Mucosa of descending colon (tissue), 3 donors: ENCODE results near the gene GMPPB. TPM values are rescaled to one million over a fixed set of nuclear protein-coding genes. Genes with fewer than 3 reads are reported as not detected.
"Not testable (repeated sequence)": the region's sequence is repeated elsewhere in the genome, so short reads cannot be mapped to it uniquely, and the experiment has no call there.

Source experiments
- ATAC-seq: fragments of 200-7000 bp; cut with Tn5 transposase; one replicate; pipeline ENCODE4 v1.9.1; 2020; ENCODE audit warnings: mild to moderate bottlenecking, moderate library complexity
- DNase-seq, 3 donors: peaks; one replicate each; pipeline ENCODE4 v3.0.0-alpha.2; 2020
- H3K36me3 ChIP-seq: fragments of 200-600 bp; one replicate; pipeline ENCODE4 v1.8.0; 2021; ENCODE audit warnings: low read depth, mild to moderate bottlenecking
- H3K4me1 ChIP-seq: fragments of 200-600 bp; one replicate; pipeline ENCODE4 v1.8.0; 2021; ENCODE audit warnings: low read depth, mild to moderate bottlenecking
- H3K4me3 ChIP-seq: fragments of 200-600 bp; one replicate; pipeline ENCODE4 v1.8.0; 2021; ENCODE audit warnings: mild to moderate bottlenecking
- H3K9me3 ChIP-seq: fragments of 200-600 bp; one replicate; pipeline ENCODE4 v1.8.0; 2021; ENCODE audit warnings: mild to moderate bottlenecking
- CTCF ChIP-seq: fragments of 200-600 bp; IDR thresholded peaks from one replicate; pipeline ENCODE4 v1.8.0; 2022; ENCODE audit warnings: antibody characterized with exemption, mild to moderate bottlenecking
- intact Hi-C, 2 donors: fragments of 100-400 bp; cut with DNase I in 1 of 2; cut with micrococcal nuclease in 1 of 2; formaldehyde crosslinking; loops; one replicate each; pipeline versions ENCODE4 v1.11.0 to v1.11.1; 2022; cut with DNase I, micrococcal nuclease
- total RNA-seq, 3 donors: library from RNA; stranded (reverse); fragmentation: NEBNext Ultra II Directional in 2 of 3; extraction: Animal tissue kit (Norgen Biotek cat#: 25700) in 2 of 3; gene quantifications; one replicate each; pipeline versions ENCODE4 v1.2.1 to v1.2.4, GENCODE V29; 2021 to 2023
- donor health status: DM: no; HTN: no; CAD: no; lungs with moderate emphysema.
- donor health status: DM: no; HTN: no; CAD: no.
- donor health status: DM: no; HTN: yes; CAD: no.

The GMPPB gene
- total RNA-seq, 3 donors from 2014 or later = 36.0 to 60.5 (median 47.4) TPM

- Histone ChIP-seq H3K36me3 (peaks cover 5% of the 10 kb centered on the region), H3K4me3 (no peak overlapping the region), H3K4me1 (no peaks in the 10 kb centered on the region), H3K9me3 (no peaks in the 10 kb centered on the region)
- intact Hi-C loops = no loop called here
- DNase-seq = no peak
- no peak for TF ChIP-seq CTCF
- no peak for ATAC-seq
Observed at GRCh38 chr3:49701388-49702077, 22.2 kb downstream of the GMPPB start.

GRCh38 chr3:49700453-49701128 is 23.2 kb downstream of the GMPPB start:
- Histone ChIP-seq H3K4me1 (no peaks in the 10 kb centered on the region), H3K4me3 (no peak overlapping the region), H3K36me3 (peaks cover 4% of the 10 kb centered on the region), H3K9me3 (no peaks in the 10 kb centered on the region)
- DNase-seq (no peak), ATAC-seq (no peak)
- TF ChIP-seq CTCF = no peak
- intact Hi-C loops = no loop called here

GRCh38 chr3:49700014-49700413 is 23.7 kb downstream of the GMPPB start:
- H3K9me3 ChIP-seq = no peaks in the 10 kb centered on the region
- no peak for TF ChIP-seq CTCF
- intact Hi-C loops = no loop called here
- no peak for ATAC-seq
- H3K4me1 ChIP-seq = no peaks in the 10 kb centered on the region
- H3K36me3 ChIP-seq = no peaks in the 10 kb centered on the region
- DNase-seq = no peak
- H3K4me3 ChIP-seq = no peak overlapping the region

GRCh38 chr3:49699281-49699979 is 24.3 kb downstream of the GMPPB start:
- Histone ChIP-seq H3K36me3 (no peaks in the 10 kb centered on the region), H3K4me3 (no peak overlapping the region), H3K9me3 (no peaks in the 10 kb centered on the region), H3K4me1 (no peaks in the 10 kb centered on the region)
- intact Hi-C loops = no loop called here
- no peak for TF ChIP-seq CTCF
- ATAC-seq (no peak), DNase-seq (no peak)

- DNase-seq = peak in 1 of 3 donors; percentile 2
- intact Hi-C loops, H3K36me3 ChIP-seq, ATAC-seq, H3K4me3 ChIP-seq, H3K9me3 ChIP-seq: not testable (repeated sequence)
- peaks cover 11% of the 10 kb centered on the region for H3K4me1 ChIP-seq
Observed at GRCh38 chr3:49695350-49696015, 28.3 kb downstream of the GMPPB start.

GRCh38 chr3:49694409-49695070 is 29.2 kb downstream of the GMPPB start:
- H3K4me3 ChIP-seq, DNase-seq, ATAC-seq, intact Hi-C loops, H3K9me3 ChIP-seq, H3K36me3 ChIP-seq: not testable (repeated sequence)
- peaks cover 17% of the 10 kb centered on the region for H3K4me1 ChIP-seq

GRCh38 chr3:49691481-49691880 is 32.3 kb downstream of the GMPPB start:
- peak in 2 of 3 donors; percentile 56 to 69 for DNase-seq
- H3K9me3 ChIP-seq, H3K36me3 ChIP-seq, H3K4me3 ChIP-seq, intact Hi-C loops: not testable (repeated sequence)
- peak; percentile 48 for ATAC-seq
- H3K4me1 ChIP-seq = peaks cover 19% of the 10 kb centered on the region

GRCh38 chr3:49690856-49691255 is 32.9 kb downstream of the GMPPB start:
- H3K36me3 ChIP-seq, H3K9me3 ChIP-seq, ATAC-seq, DNase-seq, H3K4me3 ChIP-seq, intact Hi-C loops: not testable (repeated sequence)
- H3K4me1 ChIP-seq = peaks cover 20% of the 10 kb centered on the region
